Measurements from ENCODE around the gene RIPK1.

- TF ChIP-seq POLR2A (IDR thresholded peaks at IDR 0.05; ENCODE audit: low read depth, low read length) (peak; percentile 87), POLR2AphosphoS5 (IDR thresholded peaks at IDR 0.05; ENCODE audit: low read depth, low read length) (peak; percentile 78), TAF1 (IDR thresholded peaks at IDR 0.05; ENCODE audit: borderline replicate concordance, low read depth, low read length) (no peak)
These were observed 4.3 kb upstream of the RIPK1 start for GRCh38 chr6:3063733-3064700.
